Esophagus muscularis mucosa (tissue), 4 donors: ENCODE measurements around the gene ASXL1. TPM values are rescaled to one million over a fixed set of nuclear protein-coding genes. Genes with fewer than 3 reads are reported as not detected.
A peak's percentile ranks its signal among the peaks of the same experiment; 100 is the strongest.
"Not testable (repeated sequence)": the region's sequence is repeated elsewhere in the genome, so short reads cannot be mapped to it uniquely, and the experiment has no call there.

Source experiments
- DNase-seq: peaks from one replicate; pipeline ENCODE4 v3.0.0-alpha.2; 2017; ENCODE audit errors: extremely low spot score
- H3K27ac ChIP-seq, 4 donors: fragments of 200-600 bp; sonication (generic); replicated peaks in 1 of 4; 1 replicate in 3 of 4; 2 replicates in 1 of 4; pipeline ENCODE4 v1.5.1; 2016 to 2019; ENCODE audit warnings: mild to moderate bottlenecking in 1 of 4
- H3K27me3 ChIP-seq, 4 donors: fragments of 200-600 bp; sonication (generic); one replicate each; pipeline versions ENCODE4 v1.5.1 to v1.6.0; 2016 to 2019
- H3K36me3 ChIP-seq, 4 donors: fragments of 200-600 bp; sonication (generic); one replicate each; pipeline ENCODE4 v1.5.1; 2016 to 2019
- H3K4me1 ChIP-seq, 4 donors: fragments of 200-600 bp; sonication (generic); one replicate each; pipeline ENCODE4 v1.5.1; 2016 to 2019
- H3K4me3 ChIP-seq, 4 donors: fragments of 200-600 bp; sonication (generic); 1 replicate in 2 of 4; 2 replicates in 2 of 4; pipeline ENCODE4 v1.5.1; 2016 to 2019; ENCODE audit warnings: mild to moderate bottlenecking in 4 of 4, moderate library complexity in 1 of 4
- H3K9me3 ChIP-seq, 4 donors: fragments of 200-600 bp; sonication (generic); 1 replicate in 3 of 4; 2 replicates in 1 of 4; pipeline ENCODE4 v1.5.1; 2016 to 2019
- EP300 ChIP-seq: sonication (generic); formaldehyde crosslinking; IDR thresholded peaks from one replicate; pipeline ENCODE4 v1.6.1; 2017; ENCODE audit warnings: antibody characterized with exemption
- POLR2A ChIP-seq: fragments of 450-650 bp; IDR thresholded peaks from one replicate; pipeline ENCODE4 v1.6.1; 2017; ENCODE audit warnings: antibody characterized with exemption, moderate library complexity, mild to moderate bottlenecking, low read depth
- POLR2AphosphoS5 ChIP-seq, 2 donors: sonication (generic); formaldehyde crosslinking; IDR thresholded peaks; one replicate each; pipeline ENCODE4 v1.6.1; 2017; ENCODE audit warnings: antibody characterized with exemption in 2 of 2
- WGBS: methylation state at CpG from one replicate; pipeline ENCODE4 v1.1.5; 2018; 5-methylcytosine and 5-hydroxymethylcytosine counted together
- intact Hi-C: fragments of 100-400 bp; cut with DNase I; formaldehyde crosslinking; loops from one replicate; pipeline ENCODE4 v1.15.1; 2023
- total RNA-seq, 4 donors: library from RNA; depleted of rRNA; stranded (reverse); fragments of >200 nt; gene quantifications; one replicate each; pipeline versions ENCODE4 v1.1.0 to v1.2.1, GENCODE V29; 2016
- TF ChIP-seq, protein P1 (sequence below), 3 experiments: fragments of 200-600 bp in 2 of 3; fragments of 450-650 bp in 1 of 3; sonication (generic) in 2 of 3; IDR thresholded peaks; one replicate each; pipeline ENCODE4 v1.5.1; 2017 to 2019; ENCODE audit warnings: antibody characterized with exemption in 3 of 3, mild to moderate bottlenecking in 2 of 3, moderate library complexity in 1 of 3

ASXL1 gene
- total RNA-seq, 4 donors from 2014 or later: 56.5 to 66.7 (median 61.8) TPM

DNA sequence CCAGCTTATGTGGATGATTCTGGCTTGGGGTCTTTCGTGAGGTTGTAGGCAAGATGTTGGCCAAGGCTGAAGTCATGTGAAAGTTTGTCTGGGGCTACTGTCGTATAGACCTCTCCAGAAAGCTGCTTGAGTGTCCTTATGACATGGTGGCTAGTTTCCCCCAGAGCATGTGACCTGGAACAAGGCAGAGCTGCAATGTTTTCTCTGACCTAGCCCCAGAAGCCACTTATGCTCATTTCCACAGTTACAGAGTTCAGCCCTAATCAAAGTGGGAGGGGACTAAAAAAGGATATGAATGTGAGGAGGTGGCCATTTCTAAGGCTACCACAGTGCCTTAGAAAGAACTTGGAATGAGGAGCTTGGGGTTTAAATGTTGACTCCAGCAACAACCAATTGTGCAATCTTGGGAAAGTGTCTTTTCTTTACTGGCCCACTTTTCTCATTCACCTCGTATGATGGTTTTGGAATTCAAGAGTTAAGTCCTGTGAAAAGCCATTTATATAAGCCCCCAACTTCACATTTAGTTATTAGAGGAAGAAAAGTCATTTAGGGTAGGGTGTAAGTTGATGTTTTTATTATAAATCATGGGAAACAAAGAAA, 5.9 kb upstream of the ASXL1 start:
- no peak for DNase-seq
- H3K4me3 ChIP-seq: no peak overlapping the region
- TF ChIP-seq, protein P1, sequence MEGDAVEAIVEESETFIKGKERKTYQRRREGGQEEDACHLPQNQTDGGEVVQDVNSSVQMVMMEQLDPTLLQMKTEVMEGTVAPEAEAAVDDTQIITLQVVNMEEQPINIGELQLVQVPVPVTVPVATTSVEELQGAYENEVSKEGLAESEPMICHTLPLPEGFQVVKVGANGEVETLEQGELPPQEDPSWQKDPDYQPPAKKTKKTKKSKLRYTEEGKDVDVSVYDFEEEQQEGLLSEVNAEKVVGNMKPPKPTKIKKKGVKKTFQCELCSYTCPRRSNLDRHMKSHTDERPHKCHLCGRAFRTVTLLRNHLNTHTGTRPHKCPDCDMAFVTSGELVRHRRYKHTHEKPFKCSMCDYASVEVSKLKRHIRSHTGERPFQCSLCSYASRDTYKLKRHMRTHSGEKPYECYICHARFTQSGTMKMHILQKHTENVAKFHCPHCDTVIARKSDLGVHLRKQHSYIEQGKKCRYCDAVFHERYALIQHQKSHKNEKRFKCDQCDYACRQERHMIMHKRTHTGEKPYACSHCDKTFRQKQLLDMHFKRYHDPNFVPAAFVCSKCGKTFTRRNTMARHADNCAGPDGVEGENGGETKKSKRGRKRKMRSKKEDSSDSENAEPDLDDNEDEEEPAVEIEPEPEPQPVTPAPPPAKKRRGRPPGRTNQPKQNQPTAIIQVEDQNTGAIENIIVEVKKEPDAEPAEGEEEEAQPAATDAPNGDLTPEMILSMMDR (IDR thresholded peaks at IDR 0.05): no peak
- TF ChIP-seq POLR2AphosphoS5 (IDR thresholded peaks at IDR 0.05): no peak
- no peak for TF ChIP-seq POLR2A
- TF ChIP-seq EP300: no peak
- no peaks in the 10 kb centered on the region for H3K9me3 ChIP-seq
- H3K27me3 ChIP-seq: no peaks in the 10 kb centered on the region
- peaks cover 6 to 28% (median 22%) of the 10 kb centered on the region in 4 donors for H3K4me1 ChIP-seq
- 92% methylated on average over 3 of the region's 3 CpGs for WGBS
- H3K27ac ChIP-seq: no peak overlapping the region
- H3K36me3 ChIP-seq: no peaks in the 10 kb centered on the region
- intact Hi-C loops: loop anchor here (10.0 kb wide), 1 partner anchor 103 kb away; no protein-coding TSS in a partner anchor

DNA sequence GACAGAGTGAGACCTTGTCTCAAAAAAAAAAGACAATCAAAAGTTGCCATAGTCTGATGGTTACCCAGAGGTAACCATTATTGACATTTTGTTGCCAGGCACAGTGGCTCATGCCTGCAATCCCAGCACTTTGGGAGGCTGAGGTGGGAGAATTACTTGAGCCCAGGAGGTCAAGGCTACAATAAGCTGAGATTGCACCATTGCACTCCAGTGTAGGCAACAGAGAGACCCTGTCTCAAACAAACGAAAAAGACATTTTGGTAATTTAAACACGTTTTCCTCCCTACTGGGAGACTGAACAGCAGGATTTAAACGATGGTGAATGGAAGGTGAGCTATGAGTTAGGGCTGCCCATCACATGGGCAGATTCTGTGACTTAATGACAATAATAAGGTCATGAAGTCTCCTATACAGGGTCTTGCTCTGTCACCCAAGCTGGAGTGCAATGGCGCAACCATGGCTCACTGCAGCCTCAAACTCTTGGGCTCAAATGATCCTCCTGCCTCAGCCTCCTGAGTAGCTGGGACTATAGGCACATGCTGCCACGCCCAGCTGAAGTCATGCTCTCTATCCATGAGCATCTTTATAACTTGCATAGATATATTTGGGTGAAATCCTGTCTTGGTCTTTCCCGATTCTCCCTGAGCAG, 4.2 kb upstream of the ASXL1 start:
- 90% methylated on average over 6 of the region's 6 CpGs for WGBS
- Histone ChIP-seq H3K4me3 (no peak overlapping the region), H3K36me3 (no peaks in the 10 kb centered on the region), H3K27me3 (no peaks in the 10 kb centered on the region), H3K9me3 (no peaks in the 10 kb centered on the region), H3K27ac (no peak overlapping the region), H3K4me1 (peaks cover 9 to 33% (median 26%) of the 10 kb centered on the region in 4 donors)
- DNase-seq: no peak
- no peak for TF ChIP-seq POLR2AphosphoS5 (IDR thresholded peaks at IDR 0.05)
- TF ChIP-seq, protein P1 (IDR thresholded peaks at IDR 0.05): no peak
- no peak for TF ChIP-seq EP300
- TF ChIP-seq POLR2A: no peak
- intact Hi-C loops: loop anchor here (10.0 kb wide), 1 partner anchor 101 kb away; no protein-coding TSS in a partner anchor

DNA sequence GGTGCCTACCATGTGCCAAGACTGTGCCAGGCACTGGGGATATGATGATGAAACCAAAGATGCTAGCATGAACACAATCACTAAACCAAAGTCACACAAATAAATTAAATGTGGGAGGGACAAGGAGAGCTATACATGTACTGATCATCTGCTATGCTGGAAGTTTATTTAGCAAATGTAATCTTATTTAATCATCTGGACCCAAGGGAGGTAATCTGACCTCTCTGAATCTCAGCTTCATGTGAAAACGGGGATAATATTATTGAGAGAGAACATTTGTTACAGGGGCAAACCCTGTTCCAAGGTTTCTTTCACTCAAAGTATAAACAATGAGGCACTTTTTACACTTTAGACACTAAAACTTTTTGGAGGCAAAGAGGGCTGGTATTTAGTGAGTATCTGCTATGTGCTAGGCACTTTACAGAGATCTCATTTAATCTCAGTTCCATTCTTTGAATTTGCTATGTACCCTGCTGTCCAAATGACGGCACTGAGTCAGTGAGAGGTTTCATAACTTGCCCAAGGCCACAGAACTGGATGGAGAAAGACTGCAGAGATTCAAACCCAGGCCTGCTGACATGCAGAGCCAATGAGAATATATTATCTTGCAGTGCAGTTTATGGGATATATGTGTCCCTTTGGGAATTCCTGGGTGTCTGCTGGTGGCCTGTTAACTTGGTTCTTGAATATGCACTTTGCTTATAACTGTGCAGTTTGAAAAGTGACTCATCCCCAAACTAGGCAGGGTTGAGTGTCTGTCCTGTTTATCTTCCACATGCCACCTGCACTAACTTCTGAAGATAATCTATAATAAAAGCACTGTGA, 3.3 kb upstream of the ASXL1 start:
- WGBS: 42% methylated on average over 2 of the region's 2 CpGs
- DNase-seq: no peak
- TF ChIP-seq, protein P1 (IDR thresholded peaks at IDR 0.05): no peak
- no peak for TF ChIP-seq POLR2A
- no peak for TF ChIP-seq EP300
- TF ChIP-seq POLR2AphosphoS5 (IDR thresholded peaks at IDR 0.05): no peak
- Histone ChIP-seq H3K27me3 (no peaks in the 10 kb centered on the region), H3K36me3 (no peaks in the 10 kb centered on the region), H3K9me3 (no peaks in the 10 kb centered on the region), H3K4me3 (no peak overlapping the region), H3K4me1 (peaks cover 10 to 41% (median 27%) of the 10 kb centered on the region in 4 donors), H3K27ac (peak overlapping the region in 2 of 4 donors; percentile 95 to 98)
- intact Hi-C loops: loop anchor here (5.0 to 10.0 kb wide), 3 partner anchors 100 to 148 kb away; partner anchors contain the start of genes PLAGL2 and POFUT1

DNA sequence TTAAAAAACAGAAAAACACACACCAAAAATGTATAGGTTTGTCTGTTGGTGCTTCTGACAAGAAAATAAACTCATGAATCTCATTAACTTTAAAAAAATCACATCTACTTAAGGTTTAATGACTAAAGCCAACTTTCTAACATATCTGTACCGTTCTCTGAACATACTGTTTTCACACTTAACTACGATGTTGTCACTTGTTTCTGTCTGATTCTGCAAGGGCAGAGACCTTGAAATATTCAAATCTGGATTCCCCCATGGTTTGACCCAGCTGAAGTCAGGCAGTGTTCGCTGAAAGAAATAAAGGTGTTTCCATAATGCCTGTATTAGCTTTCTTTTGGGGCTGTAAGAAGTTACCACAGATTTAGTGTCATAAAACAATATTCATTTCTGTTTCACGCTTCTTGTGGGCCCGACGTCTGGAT, 2.7 kb upstream of the ASXL1 start:
- DNase-seq: no peak
- Histone ChIP-seq H3K27me3 (no peaks in the 10 kb centered on the region), H3K9me3 (no peaks in the 10 kb centered on the region), H3K27ac (peak overlapping the region in 3 of 4 donors; percentile 95 to 98 (median 98)), H3K4me1 (peaks cover 17 to 47% (median 33%) of the 10 kb centered on the region in 4 donors), H3K36me3 (no peaks in the 10 kb centered on the region), H3K4me3 (no peak overlapping the region)
- WGBS: 89% methylated on average over 6 of the region's 6 CpGs
- TF ChIP-seq POLR2AphosphoS5 (IDR thresholded peaks at IDR 0.05): no peak
- TF ChIP-seq POLR2A: no peak
- no peak for TF ChIP-seq EP300
- TF ChIP-seq, protein P1 (IDR thresholded peaks at IDR 0.05): no peak
- intact Hi-C loops: loop anchor here (5.0 to 10.0 kb wide), 3 partner anchors 99 to 148 kb away; partner anchors contain the start of genes PLAGL2 and POFUT1

DNA sequence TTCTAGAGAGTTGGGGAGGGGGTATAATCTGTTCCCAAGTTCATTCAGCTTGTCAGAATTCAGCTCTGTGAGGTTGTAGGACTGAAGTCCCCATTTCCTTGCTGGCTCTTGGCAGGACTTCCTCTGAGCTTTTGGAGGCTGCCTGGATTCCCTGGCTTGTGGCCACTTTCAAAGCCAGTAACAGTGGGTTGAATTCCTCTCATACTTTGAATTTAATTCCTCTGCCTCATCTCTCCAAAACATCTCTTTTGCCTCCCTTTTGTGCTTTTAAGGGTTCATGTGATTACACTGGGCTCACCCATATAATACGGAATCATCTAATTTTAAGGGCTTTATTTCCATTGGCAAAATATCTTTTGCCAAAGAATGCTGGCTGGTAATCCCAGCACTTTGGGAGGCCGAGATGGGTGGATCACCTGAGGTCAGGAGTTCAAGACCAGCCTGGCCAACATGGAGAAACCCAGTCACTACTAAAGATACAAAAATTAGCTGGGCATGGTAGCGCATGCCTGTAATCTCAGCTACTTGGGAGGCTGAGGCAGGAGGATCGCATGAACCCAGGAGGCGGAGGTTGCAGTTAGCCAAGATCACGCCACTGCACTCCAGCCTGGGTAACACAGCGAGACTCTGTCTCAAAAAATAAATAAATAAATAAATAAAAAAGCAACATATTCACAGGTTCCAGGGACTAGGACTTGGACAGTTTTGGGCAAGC, 2.1 kb upstream of the ASXL1 start:
- H3K4me1 ChIP-seq: peaks cover 21 to 53% (median 39%) of the 10 kb centered on the region in 4 donors

More for the DNA sequence above, 2.1 kb upstream of the ASXL1 start:
- not testable (repeated sequence) for H3K36me3 ChIP-seq, DNase-seq, H3K27me3 ChIP-seq, H3K4me3 ChIP-seq, H3K9me3 ChIP-seq
- intact Hi-C loops: loop anchor here (5.0 to 10.0 kb wide), 3 partner anchors 99 to 149 kb away; partner anchors contain the start of genes PLAGL2 and POFUT1
- H3K27ac ChIP-seq: peak overlapping the region; percentile 13 to 98 (median 96)
- WGBS: 80% methylated on average over 7 of the region's 7 CpGs
